ENCODE measurements around the gene KNDC1.
A peak's percentile ranks its signal among the peaks of the same experiment; 100 is the strongest.

Gene KNDC1

DNA sequence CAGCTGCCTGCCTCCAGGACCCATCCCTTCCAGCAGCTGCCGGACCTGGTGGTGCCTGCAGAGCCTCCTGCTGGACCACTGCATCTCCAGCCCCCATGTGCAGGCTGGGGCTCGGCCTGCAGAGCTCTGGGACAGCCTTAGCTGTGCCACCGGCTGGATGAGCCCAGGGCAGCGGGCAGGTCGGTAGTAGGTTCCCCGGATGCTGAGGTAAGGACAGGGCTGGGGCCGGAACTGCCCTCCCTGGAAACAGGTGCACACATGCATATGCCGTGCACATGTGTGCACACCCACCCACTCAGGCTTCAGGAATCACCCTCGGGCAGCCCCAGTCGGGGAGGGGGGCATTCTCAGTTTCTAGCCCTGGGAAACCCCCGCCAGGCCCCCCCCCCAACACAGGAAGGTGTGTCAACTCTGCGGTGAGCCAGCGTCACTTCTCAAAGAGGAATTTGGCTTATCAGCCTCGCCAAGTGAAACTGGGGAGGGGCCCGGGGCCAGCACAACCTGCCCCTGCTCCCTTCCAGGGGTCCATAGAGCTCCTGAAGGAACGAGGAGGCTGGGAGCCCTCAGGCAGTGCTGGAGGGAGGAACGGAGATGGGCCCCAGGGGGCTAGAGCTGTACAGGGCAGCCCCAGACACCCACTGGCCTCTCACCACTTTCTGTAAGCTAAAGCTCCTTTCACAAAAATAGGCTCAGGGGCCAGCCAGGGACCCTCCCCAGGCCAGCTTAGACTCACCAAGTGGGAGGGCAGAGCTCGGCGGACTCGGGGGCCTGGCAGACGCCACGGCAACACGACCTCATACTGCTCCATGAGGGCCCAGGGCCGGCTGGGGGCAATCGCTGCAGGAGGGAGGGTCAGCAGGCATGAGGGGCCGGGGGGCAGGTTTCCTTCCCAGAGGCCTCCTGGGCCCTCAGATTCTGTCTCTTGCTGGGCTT, 115.0 kb downstream of the KNDC1 start:
- peak; percentile 74 to 89 (median 76) for DNase-seq (ENCODE audit: low read depth in 3 of 3)

DNA sequence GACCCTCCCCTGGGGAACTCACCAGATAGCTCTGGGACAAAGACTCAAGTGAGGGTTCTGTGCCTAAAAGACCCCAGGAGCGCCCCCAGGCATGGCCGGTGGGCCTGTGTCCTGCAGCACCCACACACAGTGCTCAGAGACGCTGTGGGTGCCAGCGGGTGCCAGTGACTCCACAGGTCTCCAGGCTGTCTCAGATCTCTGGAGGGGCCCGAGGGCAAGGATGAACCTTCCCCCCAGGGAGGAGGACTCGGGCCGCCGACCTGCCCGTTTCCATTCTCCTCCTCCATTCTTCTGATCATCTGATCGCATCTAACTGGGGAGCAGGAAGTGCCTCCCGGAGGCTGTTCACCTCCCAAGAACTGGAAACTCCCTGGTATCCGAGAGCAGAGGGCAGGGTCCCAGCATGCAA, 115.7 kb downstream of the KNDC1 start:
- peak in 1 of 3 experiments; percentile 47 for DNase-seq (ENCODE audit: low read depth in 3 of 3)

Measured in stimulated activated CD4-positive, alpha-beta T cell treated with anti-CD3 and anti-CD28 coated beads, TNF-alpha, amount 100 ng/mL, for 24 hours (primary cell).